SKM-1 treated with dmso at 0.1 percent for 144 hours (cell line): ENCODE results near the gene COX19.
"Not testable (repeated sequence)": the region's sequence is repeated elsewhere in the genome, so short reads cannot be mapped to it uniquely, and the experiment has no call there.

Source experiments
- DNase-seq: peaks from one replicate; lab custom pipeline; 2025; ENCODE audit not compliant: unreplicated experiment; lab: John Stamatoyannopoulos, UW

Gene COX19

GRCh38 chr7:927031-927671 lies 48.2 kb downstream of the COX19 start:
- DNase-seq = no peak

DNA sequence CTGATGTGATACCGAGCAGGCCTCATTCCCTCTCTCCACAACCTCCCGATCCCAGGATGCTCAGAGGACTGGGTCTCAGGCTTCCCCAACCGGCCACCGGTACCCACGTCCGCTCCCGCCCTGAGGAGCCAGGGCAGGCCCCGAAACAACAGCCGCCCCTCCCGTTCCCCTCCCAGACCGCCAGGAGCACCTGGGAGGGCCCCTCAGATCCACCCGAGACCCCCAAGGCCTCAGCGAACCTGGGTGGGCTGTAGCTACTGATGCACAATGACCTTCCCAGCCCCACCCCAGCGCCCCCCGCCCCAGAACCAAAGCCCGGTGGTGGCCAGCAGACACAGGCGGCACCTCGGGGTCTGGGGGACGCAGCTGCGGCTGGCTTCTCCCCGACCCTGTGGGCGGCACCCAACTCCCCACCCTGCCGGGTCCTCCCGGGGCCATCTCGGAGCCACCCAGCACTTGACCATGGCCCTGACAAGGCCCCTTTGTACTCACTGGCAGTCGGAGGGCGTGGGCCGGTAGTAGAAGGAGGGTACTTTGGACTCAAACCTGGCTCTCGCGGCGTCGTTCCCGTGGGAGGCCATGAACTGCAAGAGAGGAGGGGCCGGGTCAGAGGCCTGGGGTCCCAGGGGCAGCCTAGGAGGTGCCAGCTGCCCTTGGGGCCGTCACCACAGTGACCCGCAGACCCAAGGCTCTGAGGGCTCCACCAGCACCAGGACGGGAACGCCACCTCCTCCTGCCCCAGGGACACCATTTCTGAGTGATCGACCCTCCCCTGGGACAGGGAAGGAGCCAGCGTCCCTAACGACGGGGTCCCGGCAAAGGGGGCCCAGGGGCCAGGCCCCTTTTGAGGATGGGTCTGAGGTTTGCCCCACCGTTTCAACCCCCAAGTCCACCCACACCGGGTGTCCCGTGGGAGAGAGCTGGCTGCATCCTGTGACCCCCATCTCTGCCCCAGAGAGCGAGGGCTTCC lies 49.0 kb downstream of the COX19 start:
- no peak for DNase-seq

- DNase-seq = no peak
These were observed 49.7 kb downstream of the COX19 start for GRCh38 chr7:925601-926000.

- DNase-seq = peak; percentile 5
These were observed 50.7 kb downstream of the COX19 start for GRCh38 chr7:924541-925231.

DNA sequence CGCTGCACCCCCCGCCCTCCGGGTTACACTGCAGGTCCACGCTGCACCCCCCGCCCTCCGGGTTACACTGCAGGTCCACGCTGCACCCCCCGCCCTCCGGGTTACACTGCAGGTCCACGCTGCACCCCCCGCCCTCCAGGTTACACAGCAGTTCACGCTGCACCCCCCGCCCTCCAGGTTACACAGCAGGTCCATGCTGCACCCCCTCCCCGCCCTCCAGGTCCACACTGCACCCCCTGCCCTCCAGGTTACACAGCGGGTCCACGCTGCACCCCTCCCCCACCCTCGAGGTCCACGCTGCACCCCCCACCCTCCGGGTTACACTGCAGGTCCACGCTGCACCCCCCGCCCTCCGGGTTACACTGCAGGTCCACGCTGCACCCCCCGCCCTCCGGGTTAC lies 51.3 kb downstream of the COX19 start:
- DNase-seq = not testable (repeated sequence)

DNA sequence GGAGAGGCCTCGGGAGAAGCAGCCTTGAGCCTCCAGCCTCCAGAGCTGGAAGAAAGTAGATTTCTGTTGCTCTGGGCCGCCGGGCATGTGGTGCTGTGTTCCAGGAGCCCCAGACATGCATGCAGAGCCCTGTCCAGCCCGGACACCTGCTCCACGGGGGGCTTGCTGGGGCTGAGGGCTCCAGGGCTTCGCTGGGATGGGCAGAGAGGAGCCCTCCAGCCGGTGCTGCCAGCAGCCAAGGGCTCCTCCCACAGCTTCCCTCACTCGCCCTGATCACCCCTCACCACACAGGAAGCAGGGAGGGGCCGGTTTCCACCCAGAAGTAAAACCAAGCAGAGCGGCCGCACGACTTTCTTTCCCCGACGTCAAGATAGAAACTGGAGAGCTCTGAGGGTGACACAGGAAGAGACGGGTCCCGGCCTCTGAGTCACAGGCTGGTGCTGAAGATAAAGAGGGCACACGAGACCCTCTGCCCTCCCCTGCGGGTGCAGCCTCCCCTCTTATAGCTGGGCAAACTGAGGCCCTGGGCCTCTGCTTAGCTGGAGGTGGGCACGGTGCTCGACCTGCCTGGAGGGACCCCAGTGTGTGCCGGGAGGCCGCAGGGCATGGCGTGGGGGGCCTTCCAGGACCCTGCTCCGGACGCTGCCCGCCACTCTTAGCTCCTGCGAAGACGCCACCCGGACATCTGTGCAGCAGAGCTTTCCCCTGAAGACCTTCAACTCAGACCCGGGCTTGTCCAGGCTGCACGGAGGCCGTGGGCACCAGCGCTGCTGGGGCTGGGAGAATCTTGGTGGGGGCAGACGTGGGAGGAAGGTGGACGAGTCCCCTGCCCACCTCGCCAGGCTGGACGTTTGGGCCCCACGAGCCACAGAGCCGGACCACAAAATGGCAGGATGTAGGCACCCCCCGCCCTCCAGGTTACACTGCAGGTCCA lies 52.0 kb downstream of the COX19 start:
- DNase-seq = peak; percentile 96

GRCh38 chr7:922334-923107 lies 52.8 kb downstream of the COX19 start:
- DNase-seq = no peak

- DNase-seq = no peak
These were observed 53.6 kb downstream of the COX19 start for GRCh38 chr7:921581-922333.

DNA sequence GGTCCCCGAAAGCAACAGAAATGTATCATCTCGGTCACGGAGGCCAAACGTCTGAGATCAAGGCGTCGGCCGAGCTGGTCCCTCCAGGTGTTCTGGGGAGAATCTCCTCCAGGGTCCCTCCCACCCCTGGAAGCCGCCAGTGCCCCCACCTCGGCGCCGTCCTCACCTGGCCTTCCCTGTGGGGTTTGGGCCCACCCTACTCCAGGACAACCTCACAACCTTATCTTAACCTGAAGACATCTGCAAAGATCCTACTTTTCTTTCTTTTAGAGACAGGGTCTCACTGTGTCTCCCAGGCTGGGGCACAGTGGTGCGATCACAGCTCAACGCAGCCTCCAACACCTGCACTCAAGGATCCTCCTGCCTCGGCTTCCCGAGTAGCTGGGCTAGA lies 54.3 kb downstream of the COX19 start:
- no peak for DNase-seq

DNA sequence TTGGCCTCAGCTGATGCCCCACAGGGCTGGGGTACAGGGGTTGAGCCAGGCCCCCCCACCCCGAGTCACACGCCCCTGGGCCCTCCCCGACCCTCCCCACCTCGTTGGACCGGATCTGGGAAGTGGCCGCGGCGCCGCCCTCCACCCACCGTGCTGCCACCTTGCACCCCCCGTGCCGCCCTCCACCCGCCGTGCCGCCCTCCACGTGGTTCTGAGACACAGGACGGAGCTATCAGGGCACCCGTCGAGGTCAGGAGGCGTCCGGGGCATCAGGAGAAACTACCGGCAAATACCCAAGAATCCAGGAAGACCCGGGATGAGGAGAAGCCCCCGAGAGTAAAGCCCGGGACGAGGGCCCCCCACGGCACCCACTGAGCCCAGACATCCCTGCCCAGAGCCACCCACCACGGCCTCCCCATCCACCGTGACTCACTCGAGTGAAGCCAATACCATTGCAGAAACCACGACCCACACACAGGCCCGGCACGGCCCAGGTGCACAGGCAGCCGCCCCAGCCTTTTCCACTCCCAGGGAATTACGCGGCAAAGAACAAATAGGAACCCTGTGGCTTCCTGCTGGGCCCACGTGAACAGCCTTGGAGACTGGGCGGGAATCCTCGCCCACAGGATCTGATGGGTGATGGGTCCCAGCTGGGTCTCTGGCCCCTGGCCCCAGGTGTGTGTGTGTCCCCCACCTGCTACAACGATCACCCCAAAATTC lies 54.8 kb downstream of the COX19 start:
- DNase-seq = no peak

GRCh38 chr7:919924-920341 lies 55.4 kb downstream of the COX19 start:
- DNase-seq = no peak

- DNase-seq = no peak
These were observed 56.3 kb downstream of the COX19 start for GRCh38 chr7:919114-919442.

- no peak for DNase-seq
These were observed 56.8 kb downstream of the COX19 start for GRCh38 chr7:918441-919113.

DNA sequence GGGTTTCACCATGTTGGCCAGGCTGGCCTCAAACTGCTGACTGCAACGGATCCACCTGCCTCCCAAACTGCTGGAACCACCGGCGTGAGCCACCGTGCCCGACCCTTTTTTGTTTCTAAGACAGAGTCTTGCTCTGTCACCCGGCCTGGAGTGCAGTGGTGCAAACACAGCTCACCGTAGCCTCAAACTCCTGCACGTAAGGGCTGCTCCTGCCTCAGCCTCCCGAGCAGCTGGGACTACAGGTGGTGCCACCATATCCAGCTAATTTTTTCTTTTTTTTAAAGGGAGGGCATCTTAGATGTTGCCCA lies 57.3 kb downstream of the COX19 start:
- no peak for DNase-seq

DNA sequence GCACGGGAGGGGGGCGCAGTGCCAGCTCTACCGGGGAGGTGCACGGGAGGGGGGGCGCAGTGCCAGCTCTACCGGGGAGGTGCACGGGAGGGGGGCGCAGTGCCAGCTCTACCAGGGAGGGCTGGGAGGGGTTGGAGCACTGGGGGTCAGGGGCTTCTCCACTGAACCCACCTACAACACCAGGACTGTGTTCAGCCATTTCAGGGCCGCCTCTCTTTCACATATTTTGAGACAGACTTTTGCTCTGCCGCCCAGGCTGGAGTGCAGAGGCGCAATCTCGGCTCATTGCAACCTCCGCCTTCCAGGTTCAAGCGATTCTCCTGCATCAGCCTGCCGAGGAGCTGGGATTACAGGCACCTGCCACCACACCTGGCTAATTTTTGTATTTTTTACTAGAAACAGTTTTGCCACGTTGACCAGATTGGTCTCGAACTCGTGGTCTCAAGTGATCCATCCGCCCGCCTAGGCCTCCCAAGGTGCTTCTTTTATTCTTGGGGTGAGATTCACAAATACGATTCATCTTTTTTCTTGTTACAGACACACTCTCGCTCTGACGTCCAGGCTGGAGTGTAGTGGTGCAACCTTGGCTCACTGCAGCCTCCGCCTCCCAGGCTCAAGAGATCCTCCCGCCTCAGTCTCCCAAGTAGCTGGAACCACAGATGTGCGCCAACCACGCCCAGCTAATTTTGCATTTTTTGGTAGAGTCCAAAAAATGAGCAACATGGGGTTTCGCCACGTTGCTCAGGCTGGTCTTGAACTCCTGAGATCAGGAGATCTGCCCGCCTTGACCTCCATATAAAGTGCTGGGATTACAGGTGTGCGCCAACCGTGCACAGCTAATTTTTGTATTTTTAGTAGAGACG lies 57.9 kb downstream of the COX19 start:
- DNase-seq = no peak

DNA sequence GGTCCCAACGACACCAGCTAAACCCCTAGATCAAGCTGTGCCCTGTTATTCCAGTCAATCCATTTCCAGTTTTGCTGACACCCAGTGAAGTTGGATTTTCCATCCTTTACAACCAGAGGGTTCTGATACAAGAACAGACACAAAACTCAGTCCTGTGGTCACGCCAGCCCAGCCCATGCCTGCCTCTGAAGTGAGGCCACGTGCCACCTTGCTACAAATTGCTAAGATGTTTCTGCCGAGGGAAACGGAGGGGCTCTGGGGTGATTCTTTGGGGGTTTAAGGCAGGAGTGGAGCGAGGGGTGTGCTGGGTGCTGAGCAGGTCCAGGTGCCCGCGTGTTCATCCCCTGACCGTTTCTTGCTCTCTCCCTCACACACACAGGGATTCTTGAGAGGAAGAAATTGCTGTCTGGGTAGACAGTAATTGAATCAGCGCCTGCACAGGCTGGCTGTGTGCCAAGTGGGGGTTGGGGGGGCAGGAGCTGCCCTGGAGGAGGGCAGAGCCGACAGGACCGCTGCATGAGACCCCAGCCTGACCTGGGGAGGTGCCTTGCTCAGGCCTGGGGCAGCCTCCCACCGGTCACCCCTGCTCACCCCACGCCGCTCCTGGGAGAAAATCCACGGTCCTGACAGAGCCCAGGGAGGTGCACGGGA lies 58.9 kb downstream of the COX19 start:
- no peak for DNase-seq
